ENCODE data around the gene APMAP. TPM values are rescaled to one million over a fixed set of nuclear protein-coding genes. Genes with fewer than 3 reads are reported as not detected.

The APMAP gene
- total RNA-seq, 1 donor from 2014 or later: 108 TPM

DNA sequence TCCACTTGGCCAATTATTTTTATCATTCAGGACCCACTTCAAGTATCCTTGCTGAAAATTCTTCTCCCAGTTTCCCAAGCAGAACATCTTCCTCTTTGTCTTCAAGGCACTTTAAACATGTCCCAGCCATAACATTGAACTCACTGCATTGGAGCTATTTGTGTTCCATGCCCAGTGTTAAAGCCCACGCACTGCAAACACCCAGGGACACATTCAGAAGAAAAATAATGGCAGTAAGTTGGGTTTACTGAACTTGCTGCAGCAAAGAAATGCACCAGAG is 1.6 kb upstream of the APMAP start:
- no peak overlapping the region for H3K4me3 ChIP-seq (ENCODE audit: low read depth, low read length)
- TF ChIP-seq, protein P1, sequence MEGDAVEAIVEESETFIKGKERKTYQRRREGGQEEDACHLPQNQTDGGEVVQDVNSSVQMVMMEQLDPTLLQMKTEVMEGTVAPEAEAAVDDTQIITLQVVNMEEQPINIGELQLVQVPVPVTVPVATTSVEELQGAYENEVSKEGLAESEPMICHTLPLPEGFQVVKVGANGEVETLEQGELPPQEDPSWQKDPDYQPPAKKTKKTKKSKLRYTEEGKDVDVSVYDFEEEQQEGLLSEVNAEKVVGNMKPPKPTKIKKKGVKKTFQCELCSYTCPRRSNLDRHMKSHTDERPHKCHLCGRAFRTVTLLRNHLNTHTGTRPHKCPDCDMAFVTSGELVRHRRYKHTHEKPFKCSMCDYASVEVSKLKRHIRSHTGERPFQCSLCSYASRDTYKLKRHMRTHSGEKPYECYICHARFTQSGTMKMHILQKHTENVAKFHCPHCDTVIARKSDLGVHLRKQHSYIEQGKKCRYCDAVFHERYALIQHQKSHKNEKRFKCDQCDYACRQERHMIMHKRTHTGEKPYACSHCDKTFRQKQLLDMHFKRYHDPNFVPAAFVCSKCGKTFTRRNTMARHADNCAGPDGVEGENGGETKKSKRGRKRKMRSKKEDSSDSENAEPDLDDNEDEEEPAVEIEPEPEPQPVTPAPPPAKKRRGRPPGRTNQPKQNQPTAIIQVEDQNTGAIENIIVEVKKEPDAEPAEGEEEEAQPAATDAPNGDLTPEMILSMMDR (conservative IDR thresholded peaks at IDR 0.05; ENCODE audit: low read depth, low read length): no peak
- DNase-seq (ENCODE audit: low read depth): no peak

DNA sequence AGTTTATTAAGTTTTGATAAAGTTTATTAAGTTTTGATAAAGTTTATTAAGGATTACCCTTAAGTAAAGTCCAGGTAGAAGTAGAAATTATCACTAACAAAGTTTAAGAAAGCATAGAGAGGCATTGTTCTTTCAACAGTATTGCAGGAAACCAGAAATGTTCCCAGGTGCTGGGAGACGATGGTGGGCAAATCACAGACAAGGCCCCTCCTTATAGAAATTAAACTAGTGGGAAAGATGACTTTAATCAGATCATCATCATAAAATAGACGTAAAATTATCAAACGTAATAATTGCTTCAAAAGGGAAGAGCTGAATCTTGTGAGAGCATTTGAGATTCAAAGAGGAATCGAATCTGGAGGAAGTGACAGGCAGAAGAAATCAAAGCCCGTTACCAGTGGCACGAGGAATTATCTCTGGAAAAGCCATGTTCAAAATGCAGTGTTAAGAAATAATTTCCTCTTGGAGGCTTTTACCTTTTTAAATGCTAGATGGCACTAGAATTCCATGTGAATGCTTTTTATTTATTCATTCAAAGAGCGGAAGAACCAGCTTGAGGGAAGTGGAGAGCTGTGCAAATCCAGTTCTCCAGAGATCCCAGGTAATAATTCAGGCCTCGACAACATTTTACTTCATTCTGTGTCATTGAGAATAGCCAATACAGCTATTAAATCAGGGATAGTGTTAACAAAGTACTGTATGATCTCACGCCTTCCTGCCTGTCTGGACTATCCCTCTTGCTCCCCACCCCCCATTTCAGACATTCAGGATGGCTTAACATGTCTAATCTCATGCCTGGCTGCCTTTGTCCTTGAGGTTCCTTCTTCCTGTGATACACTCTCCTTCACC is 1.0 kb upstream of the APMAP start:
- TF ChIP-seq, protein P1 (conservative IDR thresholded peaks at IDR 0.05; ENCODE audit: low read depth, low read length): peak; percentile 52
- no peak for DNase-seq (ENCODE audit: low read depth)
- H3K4me3 ChIP-seq (ENCODE audit: low read depth, low read length): peak overlapping the region; percentile 92

DNA sequence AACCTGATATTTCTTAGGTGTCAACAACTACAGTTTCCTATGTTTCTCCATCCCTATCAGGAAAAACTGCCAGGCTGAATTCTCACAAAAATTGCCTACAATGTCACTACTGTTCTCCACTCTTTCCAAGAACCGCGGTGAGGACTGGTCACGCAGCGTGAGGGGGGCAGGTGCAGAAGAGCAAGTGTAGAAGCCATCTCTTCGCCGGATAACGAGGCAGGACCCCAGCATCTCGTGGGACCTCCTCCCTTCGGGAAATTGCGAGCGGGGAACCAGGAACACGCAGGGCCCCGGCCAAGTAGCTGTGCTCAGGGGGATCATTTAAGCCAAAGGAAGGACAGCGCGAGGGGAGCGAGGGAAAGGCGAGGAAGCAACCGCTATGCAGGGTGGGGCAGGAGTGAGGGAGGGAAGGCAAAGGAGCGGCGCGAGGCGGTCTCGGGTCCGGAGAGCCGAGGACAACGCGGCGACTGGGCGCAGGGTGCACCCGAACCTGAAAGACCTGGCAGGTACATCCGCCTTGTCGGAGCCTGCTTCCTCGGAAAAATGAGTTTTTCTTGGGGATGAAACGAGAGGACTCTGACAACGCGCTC is 559 bp downstream of the APMAP start:
- TF ChIP-seq, protein P1 (conservative IDR thresholded peaks at IDR 0.05; ENCODE audit: low read depth, low read length): no peak
- H3K4me3 ChIP-seq (ENCODE audit: low read depth, low read length): peak overlapping the region; percentile 92
- DNase-seq (ENCODE audit: low read depth): no peak

DNA sequence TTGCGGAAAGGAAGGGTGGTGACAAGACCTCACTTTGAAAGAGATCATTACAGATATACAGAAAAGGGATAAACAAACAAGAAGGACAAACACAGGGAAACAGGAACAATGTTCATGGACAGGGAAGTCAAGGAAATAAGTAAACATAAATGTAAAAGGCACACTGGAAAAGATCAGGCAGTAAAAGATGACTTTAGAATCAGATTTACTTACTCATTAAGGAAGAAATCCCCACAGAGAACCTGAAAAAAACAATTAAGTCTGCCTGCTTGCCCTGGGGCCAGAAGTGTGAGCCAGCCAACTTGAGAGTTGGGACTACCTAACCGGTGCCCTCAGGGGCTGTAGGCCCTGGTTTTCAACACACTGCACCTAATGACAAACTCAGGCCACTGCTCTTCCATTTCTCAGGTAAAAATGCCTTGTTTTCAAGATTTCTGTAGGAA is 1.7 kb downstream of the APMAP start:
- TF ChIP-seq, protein P1 (conservative IDR thresholded peaks at IDR 0.05; ENCODE audit: low read depth, low read length): no peak
- H3K4me3 ChIP-seq (ENCODE audit: low read depth, low read length): peak overlapping the region; percentile 92
- no peak for DNase-seq (ENCODE audit: low read depth)

DNA sequence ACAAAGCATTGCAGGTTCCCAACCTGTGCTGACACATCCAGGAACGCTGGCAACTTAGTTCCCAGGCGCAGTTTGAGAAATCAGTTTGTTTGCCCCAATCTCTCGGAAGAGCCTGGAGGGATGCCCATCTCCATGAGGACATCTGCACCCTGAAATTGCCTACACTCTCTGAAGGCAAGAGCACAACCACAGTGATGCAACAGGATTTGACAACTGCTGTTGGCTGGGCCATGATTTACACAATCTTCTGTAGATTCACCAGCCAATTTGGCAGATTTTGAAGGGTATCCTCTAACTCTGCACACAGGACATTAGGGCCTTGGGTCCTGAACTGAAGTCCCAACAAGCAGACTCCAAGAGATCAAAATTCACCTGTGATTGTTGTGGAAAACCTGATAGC is 3.4 kb downstream of the APMAP start:
- TF ChIP-seq, protein P1 (conservative IDR thresholded peaks at IDR 0.05; ENCODE audit: low read depth, low read length): no peak
- H3K4me3 ChIP-seq (ENCODE audit: low read depth, low read length): no peak overlapping the region
- no peak for DNase-seq (ENCODE audit: low read depth)

DNA sequence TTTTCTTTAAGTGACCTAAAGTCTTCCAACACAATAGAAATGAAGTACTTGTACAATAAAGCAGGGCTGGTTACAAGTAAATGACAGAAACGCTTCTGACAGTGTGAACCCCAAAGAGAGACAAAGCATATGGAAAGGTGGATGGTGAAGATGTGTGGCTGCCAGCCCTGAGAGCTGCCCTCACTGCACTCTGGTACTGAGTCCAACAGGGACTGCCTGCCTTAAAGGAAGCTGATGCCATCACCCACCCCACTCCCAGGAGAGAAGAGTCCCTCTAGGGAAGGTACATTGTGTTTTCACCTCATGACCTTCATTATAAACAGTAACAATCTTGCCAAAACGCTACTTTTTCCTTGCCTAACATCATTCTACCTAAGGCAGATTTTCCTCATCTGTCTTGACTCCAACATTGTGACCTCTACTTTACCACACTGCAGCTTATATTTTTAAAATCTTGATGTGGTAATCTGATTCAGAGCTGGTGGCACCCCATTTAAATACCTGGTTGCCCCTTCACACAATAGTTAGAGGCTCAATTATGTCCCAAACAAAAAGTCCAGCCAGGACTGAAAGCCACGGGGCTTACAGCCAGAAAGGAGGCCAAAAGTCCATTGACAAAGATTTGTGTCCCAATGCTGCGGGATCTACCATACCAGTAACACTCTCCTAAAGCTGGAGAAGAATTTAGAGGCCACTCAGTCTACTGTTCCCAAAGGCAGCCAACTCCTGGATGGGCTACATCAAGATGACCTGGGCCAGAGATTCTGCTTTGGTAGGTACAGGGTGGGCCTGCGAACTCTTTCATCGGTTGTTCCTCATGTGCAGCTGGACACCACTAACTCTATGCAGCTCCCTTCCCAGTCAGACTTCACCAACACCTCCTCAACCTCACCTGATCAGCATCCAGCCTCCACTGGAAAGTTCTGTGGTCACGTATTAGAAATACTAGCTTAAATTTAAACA is 4.4 kb downstream of the APMAP start:
- H3K4me3 ChIP-seq (ENCODE audit: low read depth, low read length): no peak overlapping the region
- DNase-seq (ENCODE audit: low read depth): no peak
- TF ChIP-seq, protein P1 (conservative IDR thresholded peaks at IDR 0.05; ENCODE audit: low read depth, low read length): no peak

All from epithelial cell of proximal tubule (primary cell).